ENCODE measurements around the gene DENND11.
A peak's percentile ranks its signal among the peaks of the same experiment; 100 is the strongest.
"Not testable (repeated sequence)": the region's sequence is repeated elsewhere in the genome, so short reads cannot be mapped to it uniquely, and the experiment has no call there.

The DENND11 gene

DNA sequence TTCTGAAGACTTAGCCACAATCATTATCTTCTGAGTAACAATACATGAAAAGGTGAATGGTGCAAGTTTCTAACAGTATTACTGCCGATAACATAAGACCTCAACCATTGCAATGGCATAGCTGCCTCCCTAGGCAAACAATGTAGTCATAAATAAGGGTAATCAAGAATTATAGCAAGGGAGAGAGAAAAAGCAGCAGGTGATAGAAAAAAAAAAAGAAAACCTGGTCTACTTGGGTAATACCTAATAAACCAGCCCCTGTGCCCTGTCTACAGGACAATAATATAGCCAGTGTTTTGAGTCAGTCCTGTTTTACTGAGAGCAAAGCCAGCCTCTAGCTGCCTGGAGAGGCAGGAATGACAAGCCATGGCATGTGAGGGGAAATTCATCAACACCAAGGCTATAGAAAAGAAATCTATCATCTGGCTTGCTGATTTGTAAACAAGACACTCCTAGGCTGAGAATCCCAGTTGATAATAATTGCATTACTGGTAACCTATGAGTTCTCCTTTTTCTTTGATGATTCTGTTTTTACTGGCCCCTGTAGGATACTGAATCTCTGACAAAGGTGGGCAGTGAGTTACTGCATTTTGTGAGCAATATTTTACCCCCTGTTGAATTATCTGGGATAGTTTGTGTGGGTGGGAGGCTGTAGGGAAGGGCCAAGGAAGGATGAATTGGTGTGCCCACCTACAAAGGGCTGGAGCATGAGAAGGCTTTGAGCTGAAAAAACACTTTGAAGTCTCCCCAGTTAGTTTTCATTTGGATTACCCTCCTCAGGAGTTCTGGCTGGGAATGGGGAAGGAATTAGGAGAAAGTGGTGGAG lies 4.5 kb upstream of the DENND11 start:
- no peak for DNase-seq

DNA sequence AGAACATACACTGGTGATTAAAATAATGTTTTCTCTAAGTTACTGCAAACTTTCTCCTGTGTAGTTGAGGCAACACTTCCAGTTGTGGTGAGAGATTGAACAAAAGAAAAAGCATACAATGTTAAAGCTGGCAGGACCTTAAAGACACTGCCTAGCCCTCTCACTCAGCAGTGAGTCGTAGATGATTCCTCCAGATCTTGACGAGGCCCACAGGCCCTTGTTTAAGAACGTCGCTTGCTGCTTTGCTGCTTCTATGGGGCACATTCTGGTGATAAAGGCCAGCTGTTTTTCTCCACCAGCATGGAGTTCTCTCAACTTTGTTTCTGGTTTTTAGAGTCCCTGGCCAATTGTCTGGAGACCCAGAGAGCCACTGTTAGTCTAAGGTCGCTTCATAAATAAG lies 2.8 kb upstream of the DENND11 start:
- DNase-seq = no peak

DNA sequence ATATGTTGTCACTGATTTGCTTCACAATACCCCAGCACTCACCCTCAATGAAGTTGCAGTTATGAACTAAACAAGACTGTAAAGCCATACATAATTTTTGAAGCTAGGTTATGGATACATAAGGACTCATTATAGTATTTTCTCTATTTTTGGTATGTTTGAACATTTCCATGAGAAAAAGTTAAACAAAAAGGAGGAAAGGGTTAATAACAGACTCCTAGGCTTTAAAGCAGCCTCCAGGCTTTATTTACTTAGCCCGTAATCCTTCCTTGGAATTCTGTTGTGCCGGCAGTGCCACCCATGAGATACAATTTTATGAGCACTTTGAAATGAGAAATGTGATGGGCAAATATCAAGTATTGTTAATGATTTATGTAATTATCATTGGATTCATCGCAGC lies 2.1 kb upstream of the DENND11 start:
- DNase-seq = no peak

DNA sequence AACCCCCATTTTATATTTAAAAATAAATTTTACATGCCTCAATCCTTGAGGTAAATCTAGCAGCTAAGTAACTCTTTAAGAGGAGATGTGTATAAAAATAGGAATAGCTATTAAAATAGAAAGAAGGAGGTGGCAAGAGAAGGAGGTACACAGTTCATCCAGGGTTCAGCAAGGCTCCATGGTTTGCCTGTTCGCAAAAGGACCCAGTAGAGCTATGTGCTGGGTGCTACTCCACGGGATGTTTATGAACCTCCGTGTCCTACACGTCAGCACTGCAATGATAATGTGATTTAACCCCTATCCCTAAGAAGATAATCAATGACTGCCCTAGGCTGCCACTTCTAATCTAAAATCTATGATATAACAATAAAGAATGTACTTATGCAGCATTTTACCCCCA lies 926 bp upstream of the DENND11 start:
- no peak for DNase-seq

DNA sequence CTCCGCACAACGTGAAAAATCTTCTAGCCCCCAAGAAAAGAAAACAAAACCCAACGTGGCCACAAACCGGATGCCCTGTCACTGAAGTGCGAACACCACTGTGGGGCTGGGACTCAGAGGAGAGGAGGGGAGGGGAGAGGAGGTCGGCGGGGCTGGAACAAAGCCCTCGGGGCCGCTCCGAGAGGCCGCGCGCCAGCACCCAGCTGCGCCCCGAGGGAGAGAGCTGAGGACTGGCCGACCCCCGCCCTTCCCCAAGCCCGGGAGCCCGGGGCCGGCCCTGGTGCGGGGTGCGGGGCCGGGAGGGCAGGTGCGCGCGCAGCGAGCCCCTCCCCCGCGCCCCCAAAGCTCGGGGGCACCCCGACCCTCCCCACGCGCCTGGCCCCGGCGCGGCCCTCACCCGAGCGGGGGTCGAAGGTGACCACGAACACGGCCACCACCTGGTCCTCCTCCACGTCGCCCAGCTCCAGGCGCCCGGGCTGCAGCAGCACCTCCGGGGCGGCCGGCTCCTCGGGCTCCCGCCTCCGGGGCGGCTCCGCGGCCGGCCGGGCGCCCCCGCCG lies 398 bp downstream of the DENND11 start:
- DNase-seq = peak; percentile 77

DNA sequence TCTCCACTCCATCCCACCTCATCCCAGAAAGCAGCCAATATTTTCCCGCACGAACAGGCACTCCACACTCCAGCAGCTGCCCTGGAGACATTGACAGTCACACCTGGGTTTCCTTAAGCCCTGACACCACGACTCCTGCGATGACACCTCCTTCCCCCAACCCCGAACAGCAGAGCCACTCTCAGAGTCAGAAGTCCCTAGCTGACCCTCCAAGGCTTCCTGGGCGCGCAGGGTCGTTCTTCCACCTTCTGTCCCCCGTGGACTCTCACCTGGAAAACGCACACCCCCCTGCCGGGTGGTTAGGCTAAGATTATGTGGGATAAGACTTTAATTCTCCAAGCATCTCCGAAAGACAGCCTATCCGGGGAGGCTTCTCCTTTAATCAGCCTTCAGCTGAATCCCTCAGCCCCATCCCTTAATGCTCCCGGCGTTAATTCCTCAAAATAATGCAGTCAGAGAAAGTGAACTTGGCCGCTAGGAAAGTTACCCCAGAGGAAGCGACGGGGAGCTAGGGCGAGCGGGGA lies 1.1 kb downstream of the DENND11 start:
- DNase-seq = no peak

DNA sequence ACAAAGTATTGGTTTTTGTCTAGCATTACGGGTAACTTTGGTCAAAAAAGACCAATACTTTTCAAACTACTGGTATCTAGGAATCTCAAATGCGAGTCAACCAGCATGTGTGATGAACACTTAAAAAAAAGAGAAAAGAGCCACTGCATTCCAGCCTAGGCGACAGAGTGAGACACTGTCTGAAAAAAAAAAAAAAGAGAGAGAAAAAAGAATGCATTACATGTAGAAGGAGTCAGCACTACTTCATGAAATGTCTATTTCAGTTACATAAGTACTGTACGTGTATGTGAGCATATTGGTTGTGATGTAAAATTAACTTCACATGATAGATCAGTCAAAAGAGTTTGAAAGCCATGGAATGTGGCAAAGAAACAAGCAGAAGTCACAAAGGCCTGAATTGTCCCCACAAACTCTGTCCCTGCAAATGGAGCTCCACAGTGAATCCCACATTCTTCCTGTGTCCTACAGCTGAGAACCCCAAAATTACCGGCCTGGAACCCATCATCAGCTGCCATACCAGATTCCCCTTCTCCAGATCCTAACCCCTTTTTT lies 1.6 kb downstream of the DENND11 start:
- no peak for DNase-seq

DNA sequence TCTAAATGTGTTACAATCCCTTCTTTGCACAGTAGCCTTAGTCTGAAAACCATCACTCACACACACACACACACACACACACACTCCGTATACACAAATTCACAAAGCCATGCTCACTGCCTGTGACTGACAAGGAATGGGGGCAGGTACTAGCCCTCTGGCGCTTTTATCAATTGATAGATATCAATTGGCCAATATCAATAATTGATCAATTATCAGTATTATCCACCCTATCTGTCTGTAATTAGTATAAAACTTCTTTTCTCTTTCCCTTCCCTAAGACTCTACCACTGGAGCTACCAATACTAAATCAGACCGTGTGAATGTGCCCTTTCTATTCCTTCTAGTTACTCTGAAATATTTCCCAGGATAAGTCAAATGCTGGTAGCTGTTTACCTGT lies 2.1 kb downstream of the DENND11 start:
- no peak for DNase-seq

DNA sequence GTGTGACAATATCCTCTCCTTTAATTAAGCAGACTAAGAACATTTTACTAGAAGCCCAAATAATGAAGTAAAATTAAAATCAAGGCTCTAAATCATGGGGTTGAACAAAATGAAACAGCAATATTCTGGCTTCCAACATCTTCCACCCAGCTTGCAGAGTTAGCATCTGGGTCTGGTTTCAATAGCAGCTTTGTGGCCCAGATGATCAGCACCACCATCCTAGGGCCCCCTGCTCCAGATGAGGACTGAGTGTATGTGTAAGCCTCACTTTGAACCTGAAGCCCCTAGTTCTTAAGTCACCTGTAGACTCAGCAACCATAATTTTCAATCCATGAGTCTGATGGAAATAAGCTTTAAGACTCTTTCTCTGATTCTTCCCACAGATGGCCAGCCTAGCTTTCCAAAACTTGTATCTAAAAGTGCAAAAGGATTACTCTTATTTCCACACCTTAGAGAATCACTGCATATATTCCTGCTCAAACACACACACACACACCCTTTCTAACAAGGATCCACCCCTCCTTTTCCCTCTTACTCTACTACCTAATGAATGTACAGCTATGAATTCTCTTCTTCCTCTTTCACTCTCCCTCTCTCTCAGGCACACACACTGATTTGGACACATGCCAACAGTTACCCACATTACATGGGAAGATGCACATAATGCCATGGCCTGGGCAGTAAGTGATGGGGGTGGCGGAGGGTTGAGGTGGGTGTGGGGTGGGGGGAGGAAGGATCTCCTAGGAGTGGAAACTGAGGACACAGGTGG lies 3.5 kb downstream of the DENND11 start:
- DNase-seq = no peak

DNA sequence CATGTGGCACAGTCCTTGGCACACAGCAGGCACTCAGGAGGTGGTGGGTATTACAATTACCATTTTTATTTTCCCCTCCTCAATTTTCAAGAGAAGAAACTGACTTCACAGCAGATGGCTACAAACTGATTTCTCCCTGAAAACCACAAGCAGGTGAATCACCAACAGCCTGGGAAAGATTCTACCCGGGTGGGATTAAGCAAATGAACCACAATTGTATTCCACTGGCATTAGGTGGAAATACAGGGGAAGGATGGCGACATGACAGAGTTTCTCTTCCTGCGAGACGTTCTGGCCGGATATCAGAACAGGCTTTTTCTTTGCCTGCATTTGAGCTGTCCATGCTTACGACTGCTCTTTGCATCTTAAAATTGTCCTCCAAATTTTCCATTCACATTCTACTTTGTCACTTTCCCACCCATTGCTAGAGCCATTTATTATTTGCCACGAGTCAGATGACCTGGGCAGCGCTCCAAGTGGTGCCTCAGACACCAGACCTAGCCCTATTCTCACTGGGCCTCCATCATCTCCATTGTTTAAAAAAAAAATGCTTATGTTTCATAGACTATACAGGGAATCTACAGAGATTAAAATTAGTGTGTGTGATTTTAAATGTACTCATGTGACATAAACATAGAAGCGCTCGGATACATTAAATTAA lies 4.6 kb downstream of the DENND11 start:
- no peak for DNase-seq

DNA sequence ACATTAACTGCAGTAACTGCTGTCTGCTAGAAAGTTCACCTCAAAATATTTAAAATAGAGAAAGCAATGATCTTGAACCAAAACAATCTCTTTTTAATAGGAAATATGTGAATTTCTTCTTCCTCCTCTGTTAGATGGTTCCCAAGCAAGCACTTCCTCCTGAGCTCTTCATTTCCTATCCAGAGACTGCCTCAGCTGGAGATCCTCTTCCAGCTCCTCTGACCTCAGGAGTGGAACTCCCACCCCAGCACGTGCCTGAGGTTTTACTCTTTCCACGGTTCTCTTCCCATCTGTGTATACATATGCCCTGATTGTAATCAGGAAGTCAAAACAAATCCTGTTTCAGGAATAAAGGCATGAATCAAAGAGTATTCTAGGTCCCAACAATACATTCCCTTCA lies 5.6 kb downstream of the DENND11 start:
- no peak for DNase-seq

DNA sequence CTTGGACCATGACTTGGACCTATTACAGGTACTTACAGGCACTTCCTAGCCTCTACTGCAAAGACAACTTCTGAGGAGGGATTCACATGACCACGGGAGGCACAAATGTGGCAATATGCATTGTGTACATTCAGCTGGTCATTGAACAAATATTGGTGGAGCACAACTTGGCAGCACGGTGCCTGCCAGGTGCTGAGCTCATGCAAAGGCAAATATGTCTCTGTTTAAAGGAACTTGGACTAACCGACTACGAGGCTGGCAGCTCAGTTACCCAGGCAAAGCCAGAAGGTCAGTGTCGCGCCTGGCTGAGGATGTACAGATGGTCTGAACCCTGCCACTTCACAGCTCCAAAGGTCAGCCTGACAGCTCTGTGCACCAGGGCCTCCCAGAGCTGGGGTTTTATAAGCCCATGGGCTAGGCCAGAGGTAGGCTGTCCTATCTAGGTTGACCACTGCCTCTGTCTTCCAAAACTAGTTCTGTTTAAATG lies 6.1 kb downstream of the DENND11 start:
- no peak for DNase-seq

DNA sequence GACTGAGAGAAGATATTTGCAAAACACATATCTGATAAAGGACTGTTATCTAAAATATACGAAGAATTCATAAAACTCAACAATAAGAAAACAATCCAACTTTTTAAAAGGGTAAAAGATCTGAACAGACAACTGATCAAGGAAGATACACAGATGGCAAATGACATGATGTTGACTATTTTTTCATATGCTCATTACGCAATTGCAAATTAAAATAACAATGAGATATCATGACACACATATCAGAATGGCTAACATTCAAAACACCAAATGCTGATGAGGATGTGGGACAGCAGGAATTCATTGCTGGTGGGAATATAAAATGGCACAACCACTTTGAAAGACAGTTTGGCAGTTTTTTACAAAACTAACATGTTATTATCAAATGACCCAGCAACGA lies 8.9 kb downstream of the DENND11 start:
- DNase-seq = no peak

DNA sequence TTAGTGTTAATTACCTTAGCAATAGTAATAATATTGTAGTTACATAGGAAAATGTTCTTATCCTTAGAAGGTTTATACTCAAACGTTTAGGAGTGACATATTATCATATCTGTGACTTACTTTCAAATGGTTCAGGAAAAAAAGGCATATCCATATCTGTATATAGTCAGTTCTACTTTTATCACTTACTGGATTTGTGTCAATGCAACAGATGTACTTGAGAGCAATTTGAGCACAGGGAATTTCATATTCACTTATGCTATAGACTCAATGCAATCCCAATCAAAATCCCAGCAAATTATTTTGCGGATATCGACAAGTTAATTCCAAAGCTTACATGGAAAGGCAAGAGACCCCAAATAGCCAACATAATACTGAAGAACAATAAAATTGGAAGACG lies 10.0 kb downstream of the DENND11 start:
- DNase-seq = no peak

DNA sequence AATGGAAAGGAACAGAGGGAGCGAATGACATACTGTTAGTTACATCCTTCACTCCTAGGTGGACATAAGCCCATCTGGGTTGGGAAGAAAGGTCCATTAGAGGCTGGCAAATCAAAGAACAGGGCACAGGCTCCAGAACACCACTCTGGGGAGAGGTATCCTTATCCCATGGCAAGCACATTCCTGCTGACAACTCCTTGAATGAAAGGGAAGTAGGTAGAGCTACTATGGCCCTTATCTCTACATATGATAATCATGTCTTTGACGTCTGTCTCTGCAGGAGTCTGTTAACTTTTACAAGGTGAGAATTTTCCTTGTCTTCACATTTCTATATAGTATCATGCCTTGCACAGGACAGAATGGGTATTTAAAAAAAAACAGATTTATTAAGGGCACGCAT lies 10.4 kb downstream of the DENND11 start:
- DNase-seq = no peak

DNA sequence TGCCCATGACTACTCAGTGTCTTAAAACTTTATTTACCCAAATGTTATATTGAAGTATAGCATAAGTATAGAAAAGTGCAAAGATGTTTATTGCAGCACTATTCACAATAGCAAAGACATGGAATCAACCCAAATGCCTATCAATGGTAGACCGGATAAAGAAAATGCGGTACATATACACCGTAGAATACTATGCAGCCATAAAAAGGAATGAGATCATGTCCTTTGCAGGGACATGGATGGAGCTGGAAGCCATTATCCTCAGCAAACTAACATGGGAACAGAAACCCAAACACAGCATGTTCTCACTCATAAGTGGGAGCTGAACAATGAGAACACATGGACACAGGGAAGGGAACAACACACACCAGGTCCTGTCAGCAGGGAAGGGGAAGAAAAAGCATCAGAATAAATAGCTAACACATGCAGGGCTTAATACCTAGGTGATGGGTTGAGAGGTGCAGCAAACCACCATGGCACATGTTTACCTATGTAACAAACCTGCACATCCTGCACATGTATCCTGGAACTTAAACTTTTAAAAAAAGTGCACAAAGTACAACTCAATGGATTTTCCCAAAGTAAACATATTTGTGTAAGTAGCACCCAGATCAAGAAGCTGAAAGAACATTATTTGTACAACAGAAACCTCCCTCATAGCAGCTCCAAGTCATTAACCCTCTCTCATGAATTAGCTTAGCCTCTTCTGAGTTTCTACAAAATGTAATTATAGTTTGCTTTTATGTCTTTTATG lies 12.7 kb downstream of the DENND11 start:
- not testable (repeated sequence) for DNase-seq

DNA sequence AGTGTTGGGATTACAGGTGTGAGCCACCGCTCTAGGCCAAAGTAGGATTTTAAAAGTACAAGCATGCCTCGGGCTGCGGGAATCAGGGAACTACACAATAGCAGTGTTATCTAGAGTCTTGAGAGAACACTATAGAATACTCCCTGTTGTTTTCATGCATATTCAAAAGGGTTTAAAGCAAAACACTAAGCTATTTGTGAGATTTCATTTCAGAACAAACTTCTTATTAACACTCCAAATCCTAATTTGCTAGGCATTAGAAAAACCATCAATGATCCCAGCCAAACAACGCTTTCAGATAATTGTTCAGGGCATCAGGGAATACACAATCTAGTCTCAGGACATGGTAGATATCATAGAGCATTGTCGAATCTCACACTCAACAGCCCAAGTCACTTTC lies 13.9 kb downstream of the DENND11 start:
- DNase-seq = no peak

DNA sequence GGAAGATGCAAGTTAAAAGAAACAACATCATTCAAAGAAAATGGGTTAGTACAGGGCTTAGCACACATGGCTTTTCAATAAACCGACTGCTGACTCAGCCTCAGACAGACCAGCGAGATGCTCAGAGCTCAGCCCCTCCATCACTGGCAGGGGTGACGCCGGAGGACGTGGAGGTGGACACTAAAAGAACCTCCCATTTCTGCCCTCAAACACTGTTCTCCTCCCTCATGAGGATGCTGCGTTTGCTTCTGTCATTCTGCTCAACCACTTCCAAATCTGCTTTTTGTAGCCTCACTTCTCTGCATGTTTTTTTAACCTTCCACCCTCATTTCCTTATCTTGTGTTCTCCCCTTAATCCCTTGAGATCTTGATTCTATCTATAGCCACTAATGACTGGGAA lies 15.3 kb downstream of the DENND11 start:
- DNase-seq = no peak

DNA sequence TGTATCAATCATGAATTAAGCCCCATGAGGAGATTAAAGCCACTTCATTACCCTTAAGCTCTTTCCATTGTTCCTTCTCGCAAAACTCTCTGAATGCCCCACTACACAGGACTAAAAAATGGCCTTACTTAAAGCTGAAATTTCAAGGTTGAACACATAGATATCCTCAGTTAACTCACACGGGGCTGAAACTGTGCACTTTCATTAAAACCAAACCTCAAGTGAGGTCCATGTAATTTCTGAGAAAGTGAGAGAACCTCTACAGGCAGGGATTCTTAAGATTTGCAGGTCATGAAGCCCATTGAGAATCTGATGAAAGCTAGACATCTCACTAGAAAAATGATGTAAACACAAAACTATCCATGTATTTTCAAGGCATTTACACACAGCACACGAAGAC lies 15.9 kb downstream of the DENND11 start:
- no peak for DNase-seq

DNA sequence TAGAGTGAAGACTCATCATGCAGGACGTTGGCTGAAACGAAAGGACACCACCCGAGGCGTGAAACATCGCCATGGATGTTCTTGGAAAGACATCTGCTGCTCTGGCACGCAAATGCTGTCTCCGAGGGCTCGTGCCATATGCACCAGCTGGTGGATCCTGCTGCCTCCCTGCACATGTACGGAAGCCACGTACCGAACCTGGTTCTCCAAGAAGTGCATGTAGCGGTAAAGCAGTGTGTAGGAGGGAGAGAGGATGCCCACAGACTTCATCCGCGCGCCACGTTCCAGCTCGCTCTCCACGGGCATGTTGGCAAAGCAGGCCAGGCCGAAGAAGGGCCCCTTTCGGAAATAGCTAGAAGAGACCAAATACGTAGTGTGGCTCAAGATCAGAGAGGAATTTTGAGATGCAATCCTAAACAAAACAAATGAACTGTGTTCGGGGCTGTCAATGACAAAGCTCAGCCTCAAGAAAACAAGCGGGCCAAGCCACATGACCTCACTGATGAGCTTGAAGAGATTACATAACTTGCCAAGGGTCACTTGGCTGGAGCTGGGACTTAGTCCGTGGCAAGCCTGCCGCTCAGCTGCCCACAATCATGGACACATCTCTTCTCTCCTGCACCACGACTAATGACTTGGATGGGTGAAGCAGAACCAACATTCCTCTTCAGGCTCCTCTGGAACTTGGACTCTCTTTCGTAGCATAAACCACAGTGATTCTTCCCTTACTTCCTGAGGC lies 16.5 kb downstream of the DENND11 start:
- no peak for DNase-seq

DNA sequence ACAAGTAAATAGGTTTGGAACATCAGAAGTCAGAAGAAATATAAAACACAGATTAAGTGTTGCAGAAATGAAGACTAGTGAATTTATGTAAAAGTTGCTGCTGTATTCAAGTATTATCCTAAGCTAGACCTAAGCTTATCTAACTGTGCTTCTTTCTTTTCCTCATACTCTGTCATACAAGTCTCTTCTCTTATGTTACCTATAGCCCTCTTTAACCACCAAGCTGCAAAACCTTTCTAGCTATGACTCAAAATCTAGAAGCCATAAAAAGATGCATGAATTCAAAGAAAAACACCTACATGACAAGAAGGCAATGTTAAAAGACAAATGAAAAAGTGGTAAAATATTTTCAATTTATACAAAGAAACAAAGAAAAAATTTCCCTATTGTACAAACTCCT lies 23.0 kb downstream of the DENND11 start:
- DNase-seq = no peak
